HG02571 (cell line): ENCODE measurements around the gene BTBD10.

ENCODE experiments used
- ATAC-seq: cut with Tn5 transposase; IDR thresholded peaks from one replicate; pipeline ENCODE4 v1.9.1; 2021; ENCODE audit warnings: mild to moderate bottlenecking, moderate library complexity; ENCODE audit not compliant: unreplicated experiment

BTBD10 gene

DNA sequence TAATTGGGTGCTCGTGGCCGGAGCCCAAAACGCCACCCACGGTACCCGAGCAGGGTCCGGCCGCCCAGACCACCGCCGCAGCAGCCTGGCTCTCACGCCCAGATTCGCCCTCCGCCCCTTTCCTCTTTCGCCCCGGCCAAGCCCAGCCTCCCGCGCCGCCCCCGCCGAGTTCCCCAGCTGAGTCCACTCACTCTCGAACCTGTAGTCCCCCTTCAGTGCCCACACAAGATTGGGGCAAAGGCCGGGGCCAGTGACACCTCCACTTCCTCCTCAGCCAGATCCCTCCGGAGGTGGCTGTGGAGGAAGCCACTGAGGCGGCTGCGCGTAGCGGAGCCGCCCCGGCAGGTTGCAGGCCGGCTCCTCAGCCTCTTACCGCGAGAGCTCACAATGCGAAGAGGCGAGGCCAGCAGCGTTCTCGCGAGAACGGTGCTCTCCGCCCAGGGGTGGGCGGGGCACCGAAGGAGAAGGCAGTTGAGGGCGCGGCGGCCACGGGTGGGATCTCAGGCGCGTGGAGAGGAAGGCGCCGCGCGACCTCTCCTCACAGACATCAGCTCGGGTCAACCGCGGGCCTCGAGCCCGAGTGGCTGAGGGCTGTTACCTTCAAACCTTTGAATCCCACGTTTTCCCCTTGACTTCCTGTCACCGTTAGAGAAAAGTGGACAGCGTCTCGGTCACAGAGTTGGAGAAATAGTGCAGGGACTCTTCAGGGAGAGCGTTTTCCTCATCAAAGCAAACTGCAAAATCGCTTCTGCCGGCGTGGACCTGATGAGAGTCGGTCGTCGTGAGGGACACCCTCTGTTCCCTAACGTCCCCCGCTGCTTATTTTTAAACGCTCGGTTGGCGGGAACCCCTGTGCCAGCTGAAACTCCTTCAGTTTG is at the start of gene BTBD10:
BTBD10 (minus strand) TSS at position 322 of the 878 bp plus-strand sequence. CDS start 18,098 bp downstream, outside the sequence.
- ATAC-seq: peak; percentile 90

DNA sequence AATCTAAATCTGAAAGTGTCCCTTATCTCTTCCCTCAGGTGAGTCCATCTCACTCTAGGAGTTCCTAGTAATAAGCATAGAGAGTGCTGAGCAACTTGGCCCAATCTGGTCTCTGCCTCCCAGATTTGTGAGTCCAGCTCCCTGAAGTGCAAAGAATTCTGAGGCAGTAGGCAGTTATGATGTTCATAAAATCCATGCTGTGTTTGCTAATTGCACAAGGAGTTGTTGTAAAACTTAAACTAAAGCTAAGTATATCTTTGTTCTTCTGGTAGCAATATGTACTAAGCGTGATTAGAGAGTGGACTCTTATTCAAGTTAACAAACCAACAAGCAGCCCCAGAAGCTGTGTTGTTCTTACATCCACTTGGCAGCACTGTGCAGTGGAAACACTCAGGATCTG is 40.4 kb upstream of the BTBD10 start:
- ATAC-seq: no peak

DNA sequence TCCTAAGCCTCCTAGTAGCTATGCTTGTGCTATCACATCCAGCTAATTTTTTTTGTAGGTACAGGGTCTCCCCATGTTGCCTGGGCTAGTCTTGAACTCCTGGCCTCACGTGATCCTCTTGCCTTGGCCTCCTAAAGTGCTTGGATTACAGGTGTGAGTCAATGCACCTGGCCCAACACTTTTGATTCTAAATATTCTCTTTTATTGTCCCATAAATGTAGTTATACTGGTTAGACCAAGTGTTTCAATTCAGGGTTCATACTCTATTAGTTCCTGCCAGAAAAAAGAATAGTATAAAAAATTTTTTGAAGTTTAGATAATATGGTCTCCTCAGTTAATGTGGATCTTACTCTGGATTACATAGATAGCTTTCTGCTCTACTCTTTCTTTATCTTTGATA is 39.5 kb upstream of the BTBD10 start:
- no peak for ATAC-seq

DNA sequence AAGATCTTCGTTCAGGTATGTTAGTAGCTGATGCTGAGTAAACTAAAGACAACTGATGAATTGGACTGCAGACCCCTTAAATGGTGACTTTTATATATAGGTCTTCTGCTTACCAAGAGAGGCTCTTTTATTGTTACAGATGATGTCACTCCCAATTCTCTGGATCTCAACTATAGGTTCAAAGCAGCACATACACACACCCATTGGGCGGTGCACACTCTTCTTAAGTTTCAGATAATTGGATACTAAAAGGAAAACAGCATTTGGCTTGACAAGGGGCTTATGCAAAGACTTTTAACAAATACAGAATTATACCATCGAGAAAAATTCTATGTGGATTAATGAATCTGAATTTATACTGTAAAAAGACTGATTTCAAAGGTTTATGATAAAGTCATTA is 32.9 kb upstream of the BTBD10 start, which contains the start of gene PTH:
PTH (minus strand) TSS at position 69 of the 400 bp plus-strand sequence. CDS start 3,142 bp downstream, outside the sequence.
- ATAC-seq: no peak

DNA sequence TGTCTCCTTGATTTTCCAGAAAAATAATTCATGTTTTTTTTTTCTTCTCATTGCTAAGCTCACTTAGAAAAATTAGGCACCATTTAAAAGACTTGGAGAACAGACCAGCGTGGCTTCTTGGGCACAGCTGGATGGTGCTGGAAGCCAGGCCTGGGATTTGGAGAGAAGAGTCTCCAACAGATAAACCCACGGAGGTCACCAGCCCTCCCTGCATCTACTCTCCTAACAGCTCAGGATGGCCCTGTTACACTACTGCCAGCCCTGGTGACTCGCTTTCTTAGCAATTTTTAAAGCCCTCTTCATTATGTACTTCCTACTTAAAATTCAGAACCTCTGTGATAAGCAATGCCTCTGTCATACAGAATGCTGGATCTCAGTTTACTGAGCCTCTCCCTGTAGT is 31.0 kb upstream of the BTBD10 start:
- ATAC-seq: no peak

DNA sequence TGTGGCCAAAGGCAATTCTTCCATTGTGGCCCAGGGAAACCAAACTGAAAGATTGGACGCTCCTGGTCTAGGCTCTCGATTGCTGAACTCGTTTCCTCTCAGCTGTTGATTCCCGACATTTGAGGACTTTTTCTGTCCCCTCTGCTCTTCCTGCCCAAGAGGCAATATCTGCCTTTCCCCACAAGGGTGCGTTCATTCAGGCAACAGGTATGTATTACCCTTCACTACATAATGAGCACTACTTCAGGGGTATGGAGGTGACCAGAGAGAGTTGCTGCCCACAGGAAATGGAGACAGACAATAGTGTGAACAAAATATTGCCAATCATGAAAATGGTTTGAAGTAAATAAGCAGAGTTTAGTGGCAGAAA is 24.6 kb upstream of the BTBD10 start:
- peak; percentile 72 for ATAC-seq

GRCh38 chr11:13486926-13487660 is 24.1 kb upstream of the BTBD10 start:
- ATAC-seq: peak; percentile 98

GRCh38 chr11:13480198-13480597 is 17.2 kb upstream of the BTBD10 start:
- ATAC-seq: no peak

DNA sequence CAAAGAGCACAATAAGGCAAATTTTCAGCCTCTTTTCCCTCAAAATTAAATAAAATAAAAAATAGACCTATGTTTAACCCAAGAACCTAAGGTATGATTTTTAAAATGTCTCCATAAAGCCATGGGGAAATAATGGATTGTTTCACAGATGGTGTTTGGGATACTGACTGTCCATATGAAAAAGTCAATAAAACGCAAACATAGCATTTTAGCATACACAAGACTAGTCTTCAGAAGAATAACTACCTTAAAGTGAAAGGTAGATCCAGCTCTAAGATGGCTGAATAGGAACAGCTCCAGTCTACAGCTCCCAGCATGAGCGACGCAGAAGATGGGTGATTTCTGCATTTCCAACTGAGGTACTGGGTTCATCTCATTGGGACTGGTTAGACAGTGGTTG is 16.7 kb upstream of the BTBD10 start:
- ATAC-seq: no peak

- no peak for ATAC-seq
Measured at GRCh38 chr11:13475091-13475490, 12.1 kb upstream of the BTBD10 start.

- no peak for ATAC-seq
Measured at GRCh38 chr11:13473013-13473722, 10.1 kb upstream of the BTBD10 start.

DNA sequence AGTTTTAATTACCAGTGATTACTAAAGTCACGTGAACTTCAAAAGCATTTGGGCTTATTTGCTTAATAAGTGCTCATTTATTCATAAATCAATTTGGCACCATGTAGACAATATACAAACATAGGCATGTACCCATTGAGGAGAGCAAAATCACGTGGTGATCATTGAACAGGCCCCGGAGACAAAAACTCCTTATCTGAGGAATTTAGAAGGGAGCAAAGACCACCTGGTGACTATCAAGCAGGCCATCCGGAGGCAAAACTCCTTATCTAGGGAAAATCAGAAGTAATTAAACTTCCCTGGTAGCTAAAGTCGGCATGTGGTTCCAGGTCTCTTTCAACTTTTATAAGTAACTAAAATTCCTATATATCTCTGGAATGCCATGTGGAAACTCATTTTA is 5.7 kb upstream of the BTBD10 start:
- no peak for ATAC-seq

DNA sequence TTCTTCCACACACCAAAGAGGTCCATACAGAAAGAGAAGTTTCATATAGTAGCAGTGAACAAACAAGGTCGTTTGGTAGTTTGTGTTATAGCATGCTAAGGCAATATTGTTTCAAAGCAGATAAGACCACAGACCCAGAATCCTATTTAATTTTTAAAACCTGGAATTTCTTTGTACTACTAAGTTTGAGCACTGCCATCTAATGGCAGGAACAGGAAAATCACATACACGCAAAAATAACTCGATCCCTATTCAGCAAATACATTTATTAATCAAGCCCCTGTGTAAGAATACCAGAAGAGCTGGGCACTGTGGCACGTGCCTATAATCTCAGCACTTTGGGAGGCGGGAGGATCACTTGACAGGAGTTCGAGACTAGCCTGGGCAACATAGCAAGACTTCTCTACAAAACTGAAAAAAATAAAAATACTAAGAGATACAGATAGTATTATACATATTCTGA is 2.9 kb upstream of the BTBD10 start:
- no peak for ATAC-seq

GRCh38 chr11:13463779-13464290 is 813 bp upstream of the BTBD10 start:
- no peak for ATAC-seq

- ATAC-seq: peak; percentile 46
Measured at GRCh38 chr11:13462311-13462900, 616 bp downstream of the BTBD10 start.

DNA sequence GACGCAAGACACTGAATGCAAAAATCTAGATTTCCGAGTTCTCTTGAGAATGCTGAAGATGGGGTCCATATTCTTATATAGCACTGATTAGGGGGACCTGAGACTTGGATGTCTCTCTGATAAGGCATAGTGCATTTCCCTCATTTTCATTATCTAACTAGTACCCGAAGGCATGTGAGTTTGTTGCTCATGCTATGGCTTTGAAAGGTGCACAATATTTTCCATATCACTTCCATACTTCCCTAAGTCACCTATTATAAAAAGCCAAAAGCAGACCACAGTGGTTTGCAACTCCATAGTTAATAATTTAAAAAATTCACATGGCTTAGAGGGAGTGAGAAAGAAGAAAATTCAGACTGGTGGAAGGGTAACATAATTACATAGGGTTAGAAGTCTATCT is 1.7 kb downstream of the BTBD10 start:
- ATAC-seq: no peak

- no peak for ATAC-seq
Measured at GRCh38 chr11:13450832-13451397, 12.1 kb downstream of the BTBD10 start.

DNA sequence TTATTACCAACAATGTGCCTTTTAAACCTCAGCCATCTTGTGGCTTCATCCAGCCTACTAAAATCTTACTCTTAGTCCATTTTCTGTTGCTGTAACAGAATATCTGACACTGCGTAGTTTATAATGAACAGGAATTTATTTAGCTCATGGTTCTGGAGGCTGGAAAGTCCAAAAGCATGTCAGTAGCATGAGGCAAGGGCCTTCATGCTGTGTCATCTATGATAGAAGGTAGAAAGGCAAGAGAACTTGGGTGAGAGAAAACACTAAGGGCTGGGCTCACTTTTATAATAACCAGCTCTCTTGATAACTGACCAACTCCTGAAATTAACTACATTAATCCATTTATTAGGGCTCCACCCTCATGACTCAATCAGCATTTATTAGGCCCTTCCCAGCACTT is 13.5 kb downstream of the BTBD10 start:
- ATAC-seq: no peak

GRCh38 chr11:13448876-13449275 is 14.1 kb downstream of the BTBD10 start:
- ATAC-seq: no peak

DNA sequence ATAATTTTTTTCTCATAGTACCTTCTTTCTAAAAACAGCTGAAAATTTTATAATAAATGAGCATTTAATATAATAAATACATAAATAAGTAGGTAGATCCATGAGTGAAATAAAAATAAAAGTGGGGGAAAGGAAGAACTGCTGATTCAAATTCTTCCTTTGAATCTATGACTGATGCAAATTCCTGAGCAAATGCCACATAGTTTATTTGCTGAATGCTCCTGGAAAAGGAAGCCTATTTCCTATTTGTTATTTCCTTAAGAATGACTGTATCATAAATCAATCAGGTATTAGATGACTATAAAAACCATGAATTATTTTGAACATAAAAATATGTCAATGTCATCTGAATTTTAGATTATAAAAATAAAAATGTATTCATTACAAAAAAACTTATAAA is 16.6 kb downstream of the BTBD10 start:
- ATAC-seq: no peak
